HG02981 (cell line): Measurements from ENCODE around the gene GPR161.

Experiments used
- ATAC-seq: cut with Tn5 transposase; IDR thresholded peaks from one replicate; pipeline ENCODE4 v1.9.1; 2021; ENCODE audit warnings: mild to moderate bottlenecking, moderate library complexity; ENCODE audit not compliant: unreplicated experiment

Gene GPR161

GRCh38 chr1:168050307-168050706 lies 86.4 kb downstream of the GPR161 start:
- no peak for ATAC-seq

- ATAC-seq = no peak
These were observed 91.4 kb downstream of the GPR161 start for GRCh38 chr1:168045311-168045710.

GRCh38 chr1:168042362-168042761 lies 94.4 kb downstream of the GPR161 start:
- no peak for ATAC-seq

- no peak for ATAC-seq
These were observed 101.4 kb downstream of the GPR161 start for GRCh38 chr1:168035345-168035744.

- ATAC-seq = no peak
These were observed 104.7 kb downstream of the GPR161 start for GRCh38 chr1:168032029-168032428.

- no peak for ATAC-seq
These were observed 105.1 kb downstream of the GPR161 start for GRCh38 chr1:168031627-168032026.

GRCh38 chr1:168031198-168031597 lies 105.5 kb downstream of the GPR161 start:
- ATAC-seq = no peak
